ENCODE data around the gene NKD1. TPM values are rescaled to one million over a fixed set of nuclear protein-coding genes. Genes with fewer than 3 reads are reported as not detected.

Gene NKD1
- total RNA-seq, 2 donors from 2014 or later = 2.3 TPM

DNA sequence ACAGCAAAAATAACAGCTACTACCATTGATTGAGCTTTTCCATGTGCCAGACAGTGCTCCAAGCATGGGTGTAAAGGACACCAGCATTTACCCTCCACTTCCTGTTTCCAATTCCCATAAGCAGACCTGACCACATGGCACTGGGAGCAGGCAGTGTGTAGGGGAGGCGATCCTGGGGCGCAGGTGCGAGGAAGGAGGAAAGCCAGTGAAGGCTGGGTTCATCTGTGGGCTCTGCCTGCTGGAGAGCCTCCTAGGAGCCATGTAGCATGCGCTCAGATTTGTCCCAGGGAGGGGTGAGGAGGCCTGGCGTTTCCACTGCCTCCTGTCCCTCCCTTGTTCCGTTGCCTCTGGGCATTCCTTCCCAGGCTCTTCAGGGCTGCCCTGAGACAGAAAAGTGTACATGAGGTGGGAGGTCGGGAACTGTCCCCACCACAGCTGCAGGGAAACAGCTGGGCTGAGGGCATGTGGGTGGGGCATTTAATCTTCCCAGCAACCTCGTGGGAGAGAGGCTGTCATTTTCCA lies 76.3 kb downstream of the NKD1 start:
- intact Hi-C loops (cut with DNase I) = no loop called here

DNA sequence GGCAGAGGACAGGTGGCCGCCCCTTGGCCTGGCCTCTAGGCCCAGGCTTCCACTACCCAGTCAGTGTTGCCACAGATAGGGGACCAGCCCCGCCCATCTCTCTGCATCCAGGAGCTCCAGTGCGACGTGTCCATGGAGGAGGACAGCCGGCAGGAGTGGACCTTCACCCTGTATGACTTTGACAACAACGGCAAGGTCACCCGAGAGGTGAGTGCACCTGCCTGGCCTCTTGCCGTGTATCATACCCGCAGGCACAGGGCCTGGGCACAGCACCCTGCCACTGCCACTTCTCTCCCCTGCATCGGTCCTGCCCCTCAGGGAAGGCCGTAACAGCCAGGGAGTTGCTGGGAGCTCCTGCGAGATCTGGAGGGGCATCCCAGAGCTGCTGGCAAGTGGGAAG lies 77.2 kb downstream of the NKD1 start:
- Histone ChIP-seq H3K9ac (ENCODE audit: low read depth in 2 of 2, low read length in 2 of 2) (no peak overlapping the region), H3K4me3 (no peak overlapping the region), H3K9me3 (no peaks in the 10 kb centered on the region), H3K36me3 (no peaks in the 10 kb centered on the region), H3K4me1 (no peaks in the 10 kb centered on the region), H3K27me3 (no peaks in the 10 kb centered on the region), H3K27ac (no peak overlapping the region)
- DNase-seq = no peak
- TF ChIP-seq, protein P1, sequence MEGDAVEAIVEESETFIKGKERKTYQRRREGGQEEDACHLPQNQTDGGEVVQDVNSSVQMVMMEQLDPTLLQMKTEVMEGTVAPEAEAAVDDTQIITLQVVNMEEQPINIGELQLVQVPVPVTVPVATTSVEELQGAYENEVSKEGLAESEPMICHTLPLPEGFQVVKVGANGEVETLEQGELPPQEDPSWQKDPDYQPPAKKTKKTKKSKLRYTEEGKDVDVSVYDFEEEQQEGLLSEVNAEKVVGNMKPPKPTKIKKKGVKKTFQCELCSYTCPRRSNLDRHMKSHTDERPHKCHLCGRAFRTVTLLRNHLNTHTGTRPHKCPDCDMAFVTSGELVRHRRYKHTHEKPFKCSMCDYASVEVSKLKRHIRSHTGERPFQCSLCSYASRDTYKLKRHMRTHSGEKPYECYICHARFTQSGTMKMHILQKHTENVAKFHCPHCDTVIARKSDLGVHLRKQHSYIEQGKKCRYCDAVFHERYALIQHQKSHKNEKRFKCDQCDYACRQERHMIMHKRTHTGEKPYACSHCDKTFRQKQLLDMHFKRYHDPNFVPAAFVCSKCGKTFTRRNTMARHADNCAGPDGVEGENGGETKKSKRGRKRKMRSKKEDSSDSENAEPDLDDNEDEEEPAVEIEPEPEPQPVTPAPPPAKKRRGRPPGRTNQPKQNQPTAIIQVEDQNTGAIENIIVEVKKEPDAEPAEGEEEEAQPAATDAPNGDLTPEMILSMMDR (IDR thresholded peaks at IDR 0.05) = no peak
- intact Hi-C loops (cut with DNase I) = no loop called here

More for the DNA sequence above, 76.3 kb downstream of the NKD1 start:
- Histone ChIP-seq H3K27me3 (no peaks in the 10 kb centered on the region), H3K4me3 (no peak overlapping the region), H3K4me1 (no peaks in the 10 kb centered on the region), H3K9me3 (no peaks in the 10 kb centered on the region), H3K27ac (no peak overlapping the region), H3K36me3 (no peaks in the 10 kb centered on the region), H3K9ac (ENCODE audit: low read depth in 2 of 2, low read length in 2 of 2) (no peak overlapping the region)
- DNase-seq = no peak
- TF ChIP-seq, protein P1 (IDR thresholded peaks at IDR 0.05) = no peak

DNA sequence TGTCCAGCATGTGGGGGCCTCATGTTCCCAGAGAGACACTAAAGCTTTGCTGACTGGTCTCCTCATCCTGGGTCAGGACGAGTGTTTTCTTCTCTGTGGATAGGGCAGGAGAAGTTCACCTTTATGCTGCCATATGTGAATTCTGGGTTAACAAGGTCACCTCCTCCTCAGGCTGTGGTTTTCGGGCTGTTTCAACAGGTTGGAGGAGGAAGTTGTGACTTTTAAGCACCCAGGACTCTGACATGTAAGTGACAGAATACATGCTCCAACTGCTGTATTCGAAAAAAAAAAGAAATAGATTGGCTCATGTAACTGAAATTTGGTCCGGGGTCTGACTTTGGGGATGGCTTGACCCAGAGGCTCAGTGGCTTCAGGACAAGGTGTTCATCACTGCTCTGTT lies 78.7 kb downstream of the NKD1 start:
- no peaks in the 10 kb centered on the region for H3K4me1 ChIP-seq
- DNase-seq = no peak
- H3K9ac ChIP-seq (ENCODE audit: low read depth in 2 of 2, low read length in 2 of 2) = no peak overlapping the region
- no peaks in the 10 kb centered on the region for H3K36me3 ChIP-seq
- no peak overlapping the region for H3K4me3 ChIP-seq
- intact Hi-C loops (cut with DNase I) = no loop called here
- TF ChIP-seq, protein P1 (IDR thresholded peaks at IDR 0.05) = no peak
- H3K27ac ChIP-seq = no peak overlapping the region
- no peaks in the 10 kb centered on the region for H3K9me3 ChIP-seq
- H3K27me3 ChIP-seq = no peaks in the 10 kb centered on the region

DNA sequence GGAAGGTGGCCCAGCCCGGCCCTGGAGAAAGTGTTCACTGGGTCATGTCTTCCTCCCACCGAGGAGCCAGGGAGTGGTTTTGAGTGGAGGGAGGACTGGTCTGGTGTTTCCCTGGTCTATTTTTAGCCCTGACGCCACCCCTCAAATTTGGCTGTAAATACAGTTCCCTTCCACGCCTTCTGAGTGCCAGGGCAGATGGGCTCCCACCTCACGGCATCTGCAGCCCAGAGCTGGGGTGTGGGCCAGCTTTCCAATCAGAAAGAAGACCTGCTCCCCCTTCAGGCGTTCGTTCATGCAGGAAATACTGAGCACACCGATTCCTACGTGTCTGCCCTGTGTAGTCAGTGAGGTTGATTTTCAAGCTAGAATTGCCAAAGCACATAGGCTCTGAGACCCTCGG lies 79.2 kb downstream of the NKD1 start:
- Histone ChIP-seq H3K27me3 (no peaks in the 10 kb centered on the region), H3K4me3 (no peak overlapping the region), H3K36me3 (no peaks in the 10 kb centered on the region), H3K4me1 (no peaks in the 10 kb centered on the region), H3K27ac (no peak overlapping the region), H3K9me3 (no peaks in the 10 kb centered on the region), H3K9ac (ENCODE audit: low read depth in 2 of 2, low read length in 2 of 2) (no peak overlapping the region)
- intact Hi-C loops (cut with DNase I) = no loop called here
- DNase-seq = peak; percentile 35
- TF ChIP-seq, protein P1 (IDR thresholded peaks at IDR 0.05) = peak; percentile 21

DNA sequence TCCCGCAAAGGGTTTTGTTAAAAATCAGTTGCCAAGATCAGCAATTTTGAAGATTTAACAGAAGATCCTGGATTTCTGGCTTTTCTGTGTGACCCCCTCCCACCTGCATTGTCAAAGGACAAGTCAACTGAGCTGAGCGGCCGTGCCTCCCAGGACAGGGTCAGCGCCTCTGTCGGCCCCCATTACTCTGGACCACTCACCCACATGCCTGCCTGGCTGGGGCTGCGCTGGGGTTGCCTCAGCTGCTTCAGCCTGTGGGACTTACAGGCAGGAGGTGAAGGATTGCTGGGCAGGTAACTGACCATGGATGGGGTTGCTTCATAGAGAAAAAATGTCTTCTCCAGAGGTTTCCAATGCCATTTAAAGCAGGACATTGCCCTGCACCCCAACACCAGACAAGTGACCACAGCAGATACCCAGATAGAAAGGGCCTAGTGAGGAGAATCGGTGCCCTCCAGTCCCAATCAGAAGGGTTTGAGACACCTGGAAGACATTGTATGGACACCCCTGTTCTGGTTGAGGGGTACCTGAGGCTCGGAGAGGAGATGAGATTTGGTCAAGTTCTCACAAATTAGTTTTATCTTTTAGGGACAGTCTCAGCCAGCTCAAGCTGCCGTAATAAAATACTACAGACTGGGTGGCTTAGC lies 80.1 kb downstream of the NKD1 start:
- intact Hi-C loops (cut with DNase I) = no loop called here
- Histone ChIP-seq H3K36me3 (no peaks in the 10 kb centered on the region), H3K9ac (ENCODE audit: low read depth in 2 of 2, low read length in 2 of 2) (no peak overlapping the region), H3K27ac (no peak overlapping the region), H3K4me3 (no peak overlapping the region), H3K9me3 (no peaks in the 10 kb centered on the region), H3K4me1 (no peaks in the 10 kb centered on the region), H3K27me3 (no peaks in the 10 kb centered on the region)
- DNase-seq = no peak
- TF ChIP-seq, protein P1 (IDR thresholded peaks at IDR 0.05) = no peak

All from colonic mucosa (tissue), 4 donors.